HepG2 (cell line): ENCODE measurements around the gene STRBP. TPM values are rescaled to one million over a fixed set of nuclear protein-coding genes. Genes with fewer than 3 reads are reported as not detected.

Source experiments
- CBX1 ChIP-seq: IDR thresholded peaks from one replicate; pipeline ENCODE4 v1.6.1; 2016; ENCODE audit warnings: antibody characterized with exemption, low read depth
- GATAD2A ChIP-seq: IDR thresholded peaks from 2 replicates; pipeline ENCODE4 v1.6.1; 2016
- KDM1A ChIP-seq: IDR thresholded peaks from 2 replicates; pipeline ENCODE4 v1.6.1; 2016; ENCODE audit warnings: missing compliant biosample characterization
- MAZ ChIP-seq, 2 experiments: sonication (generic) in 1 of 2; formaldehyde crosslinking in 1 of 2; IDR thresholded peaks; 2 replicates each; pipeline versions ENCODE4 v1.5.0 to v1.6.1; 2012 to 2020; ENCODE audit warnings: low read depth in 2 of 2, mild to moderate bottlenecking in 2 of 2, borderline replicate concordance in 1 of 2, improper control_type of control experiment in 1 of 2, low read length in 1 of 2, missing genetic modification reagents in 1 of 2, moderate library complexity in 1 of 2
- MED1 ChIP-seq: sonication (generic); formaldehyde crosslinking; IDR thresholded peaks from 2 replicates; pipeline ENCODE4 v1.4.0; 2020; ENCODE audit warnings: missing genetic modification reagents
- NFRKB ChIP-seq: fragments of 450-650 bp; IDR thresholded peaks from 2 replicates; pipeline ENCODE4 v1.6.1; 2017
- POLR2A ChIP-seq, 2 experiments: IDR thresholded peaks; 2 replicates each; pipeline ENCODE4 v1.6.1; 2011; ENCODE audit warnings: low read depth in 2 of 2, low read length in 2 of 2, mild to moderate bottlenecking in 1 of 2, moderate library complexity in 1 of 2; ENCODE audit not compliant: insufficient read depth in 1 of 2
- RFX1 ChIP-seq: fragments of 450-650 bp; IDR thresholded peaks from 2 replicates; pipeline ENCODE4 v1.6.1; 2017
- SMARCC2 ChIP-seq: fragments of 450-650 bp; IDR thresholded peaks from 2 replicates; pipeline ENCODE4 v1.6.1; 2017; ENCODE audit warnings: antibody characterized with exemption, mild to moderate bottlenecking
- SRSF4 ChIP-seq: fragments of 200-400 bp; formaldehyde crosslinking; IDR thresholded peaks from one replicate; pipeline ENCODE4 v1.6.1; 2018; ENCODE audit warnings: mild to moderate bottlenecking, low read depth, low read length, moderate library complexity; ENCODE audit not compliant: poor library complexity, severe bottlenecking
- ZBTB38 ChIP-seq: sonication (generic); formaldehyde crosslinking; IDR thresholded peaks from 2 replicates; pipeline ENCODE4 v1.5.1; 2020; ENCODE audit warnings: mild to moderate bottlenecking, missing genetic modification reagents
- ZFP36L2 ChIP-seq: sonication (generic); formaldehyde crosslinking; IDR thresholded peaks from 2 replicates; pipeline ENCODE4 v1.4.0; 2020; ENCODE audit warnings: missing genetic modification reagents
- ZKSCAN1 ChIP-seq: fragments of 150-350 bp; IDR thresholded peaks from 2 replicates; pipeline ENCODE4 v1.6.1; 2014; ENCODE audit warnings: low read length
- ZNF3 ChIP-seq: IDR thresholded peaks from 2 replicates; pipeline ENCODE4 v1.7.0; 2017; ENCODE audit warnings: inconsistent platforms
- ZNF431 ChIP-seq: sonication (generic); formaldehyde crosslinking; IDR thresholded peaks from 2 replicates; pipeline ENCODE4 v1.9.0; 2022; ENCODE audit warnings: missing genetic modification reagents, low read depth, mild to moderate bottlenecking, borderline replicate concordance
- ZNF563 ChIP-seq: sonication (generic); formaldehyde crosslinking; IDR thresholded peaks from 2 replicates; pipeline ENCODE4 v1.8.0; 2022; ENCODE audit warnings: mild to moderate bottlenecking, moderate library complexity, missing genetic modification reagents
- ZNF720 ChIP-seq: sonication (generic); formaldehyde crosslinking; IDR thresholded peaks from 2 replicates; pipeline ENCODE4 v1.4.0; 2020; ENCODE audit warnings: missing genetic modification reagents
- ZNF781 ChIP-seq: sonication (generic); formaldehyde crosslinking; IDR thresholded peaks from 2 replicates; pipeline ENCODE4 v1.5.1; 2020; ENCODE audit warnings: borderline replicate concordance, mild to moderate bottlenecking, missing genetic modification reagents; ENCODE audit errors: not compliant biosample characterization
- polyA plus RNA-seq, 8 experiments: library from polyadenylated mRNA; depleted of rRNA in 3 of 8; stranded (reverse) in 7 of 8; unstranded in 1 of 8; fragments of >200 nt; fragmentation: Illumina TruSeq in 4 of 8; extraction: Trizol in 4 of 8; gene quantifications; 2 replicates each; pipeline versions ENCODE4 v1.2.1 to v1.2.3, GENCODE V29; 2011 to 2016; ENCODE audit warnings: low read depth in 4 of 8, missing spikeins in 1 of 8, mixed read lengths in 1 of 8; ENCODE audit not compliant: insufficient read depth in 1 of 8
- total RNA-seq, 5 experiments: library from RNA; depleted of rRNA; stranded (reverse); fragments of >200 nt; fragmentation: Illumina TruSeq; extraction: Trizol; gene quantifications; 2 replicates each; pipeline ENCODE4 v1.2.3, GENCODE V29; 2016; ENCODE audit warnings: low read depth in 1 of 5
- TF ChIP-seq, protein P1 (sequence below): sonication (generic); formaldehyde crosslinking; IDR thresholded peaks from 2 replicates; pipeline ENCODE4 v1.5.0; 2020; ENCODE audit warnings: missing genetic modification reagents
- TF ChIP-seq, protein P2 (sequence below): IDR thresholded peaks from 2 replicates; pipeline ENCODE4 v1.6.1; 2016; ENCODE audit warnings: low read depth, control low read depth
- TF ChIP-seq, protein P3 (sequence below): sonication (generic); formaldehyde crosslinking; IDR thresholded peaks from 2 replicates; pipeline ENCODE4 v1.4.0; 2020; ENCODE audit warnings: missing genetic modification reagents
- TF ChIP-seq, protein P4 (sequence below): sonication (generic); formaldehyde crosslinking; IDR thresholded peaks from 2 replicates; pipeline ENCODE4 v1.4.0; 2020; ENCODE audit warnings: missing genetic modification reagents, borderline replicate concordance

The STRBP gene
- total and polyA plus RNA-seq, 2 of the 13 experiments (the other 11 are each of a cell fraction or from before 2014, with no cell fraction given), result 14.5 to 38.5 TPM

DNA sequence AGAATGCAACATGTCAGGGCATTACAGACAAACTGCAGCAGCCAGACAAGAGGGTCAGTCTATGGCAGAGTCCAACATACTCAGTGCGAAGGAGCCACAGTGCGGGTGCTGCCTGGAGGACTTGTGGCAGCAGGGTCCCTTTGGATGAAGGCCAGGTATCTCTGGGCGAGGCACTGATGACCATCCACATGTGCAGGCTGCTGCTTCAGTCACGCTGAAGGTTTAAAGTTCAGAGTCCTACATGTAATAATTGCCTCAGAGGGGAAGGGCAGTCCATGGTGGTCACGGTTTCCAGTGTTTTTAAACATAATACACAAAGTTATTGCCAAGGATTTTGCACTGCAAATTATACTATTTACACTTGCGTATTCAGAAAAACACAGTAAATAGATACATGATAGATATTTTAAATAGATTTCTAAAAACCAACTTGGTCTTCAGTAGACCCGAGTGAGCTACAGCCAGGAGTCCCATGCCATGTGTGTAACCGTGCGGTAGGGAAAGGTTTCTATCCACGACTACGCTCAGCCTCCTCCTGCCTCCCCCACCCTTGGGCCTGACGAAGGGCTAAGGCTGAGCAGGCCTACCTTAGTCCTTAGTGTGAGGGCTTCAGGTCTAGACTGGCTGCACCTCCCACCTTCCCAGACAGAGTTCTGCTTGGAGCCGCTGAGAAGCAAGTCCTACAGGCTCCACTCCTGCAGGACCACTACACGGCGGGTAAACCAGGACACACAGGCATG lies 158.7 kb downstream of the STRBP start (continued):
- no peak for TF ChIP-seq ZNF3 (CRISPR knock-in tag)
- TF ChIP-seq MAZ (IDR thresholded peaks at IDR 0.05; ENCODE audit: borderline replicate concordance, low read depth, low read length), result no peak
- peak; percentile 64 for TF ChIP-seq MAZ (CRISPR knock-in tag; IDR thresholded peaks at IDR 0.05; ENCODE audit: low read depth)
- no peak for TF ChIP-seq ZNF563 (CRISPR knock-in tag)
- TF ChIP-seq POLR2A (IDR thresholded peaks at IDR 0.05; ENCODE audit: insufficient read depth in 1 of 2, low read depth in 2 of 2, low read length in 2 of 2), result no peak
- no peak for TF ChIP-seq ZFP36L2 (CRISPR knock-in tag)
- TF ChIP-seq ZKSCAN1, result no peak
- TF ChIP-seq, protein P1, sequence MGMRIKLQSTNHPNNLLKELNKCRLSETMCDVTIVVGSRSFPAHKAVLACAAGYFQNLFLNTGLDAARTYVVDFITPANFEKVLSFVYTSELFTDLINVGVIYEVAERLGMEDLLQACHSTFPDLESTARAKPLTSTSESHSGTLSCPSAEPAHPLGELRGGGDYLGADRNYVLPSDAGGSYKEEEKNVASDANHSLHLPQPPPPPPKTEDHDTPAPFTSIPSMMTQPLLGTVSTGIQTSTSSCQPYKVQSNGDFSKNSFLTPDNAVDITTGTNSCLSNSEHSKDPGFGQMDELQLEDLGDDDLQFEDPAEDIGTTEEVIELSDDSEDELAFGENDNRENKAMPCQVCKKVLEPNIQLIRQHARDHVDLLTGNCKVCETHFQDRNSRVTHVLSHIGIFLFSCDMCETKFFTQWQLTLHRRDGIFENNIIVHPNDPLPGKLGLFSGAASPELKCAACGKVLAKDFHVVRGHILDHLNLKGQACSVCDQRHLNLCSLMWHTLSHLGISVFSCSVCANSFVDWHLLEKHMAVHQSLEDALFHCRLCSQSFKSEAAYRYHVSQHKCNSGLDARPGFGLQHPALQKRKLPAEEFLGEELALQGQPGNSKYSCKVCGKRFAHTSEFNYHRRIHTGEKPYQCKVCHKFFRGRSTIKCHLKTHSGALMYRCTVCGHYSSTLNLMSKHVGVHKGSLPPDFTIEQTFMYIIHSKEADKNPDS (CRISPR knock-in tag), result no peak
- TF ChIP-seq NFRKB, result no peak
- TF ChIP-seq, protein P2, sequence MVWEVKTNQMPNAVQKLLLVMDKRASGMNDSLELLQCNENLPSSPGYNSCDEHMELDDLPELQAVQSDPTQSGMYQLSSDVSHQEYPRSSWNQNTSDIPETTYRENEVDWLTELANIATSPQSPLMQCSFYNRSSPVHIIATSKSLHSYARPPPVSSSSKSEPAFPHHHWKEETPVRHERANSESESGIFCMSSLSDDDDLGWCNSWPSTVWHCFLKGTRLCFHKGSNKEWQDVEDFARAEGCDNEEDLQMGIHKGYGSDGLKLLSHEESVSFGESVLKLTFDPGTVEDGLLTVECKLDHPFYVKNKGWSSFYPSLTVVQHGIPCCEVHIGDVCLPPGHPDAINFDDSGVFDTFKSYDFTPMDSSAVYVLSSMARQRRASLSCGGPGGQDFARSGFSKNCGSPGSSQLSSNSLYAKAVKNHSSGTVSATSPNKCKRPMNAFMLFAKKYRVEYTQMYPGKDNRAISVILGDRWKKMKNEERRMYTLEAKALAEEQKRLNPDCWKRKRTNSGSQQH (CRISPR knock-in tag), result no peak
- no peak for TF ChIP-seq CBX1
- TF ChIP-seq RFX1, result no peak
- TF ChIP-seq, protein P3, sequence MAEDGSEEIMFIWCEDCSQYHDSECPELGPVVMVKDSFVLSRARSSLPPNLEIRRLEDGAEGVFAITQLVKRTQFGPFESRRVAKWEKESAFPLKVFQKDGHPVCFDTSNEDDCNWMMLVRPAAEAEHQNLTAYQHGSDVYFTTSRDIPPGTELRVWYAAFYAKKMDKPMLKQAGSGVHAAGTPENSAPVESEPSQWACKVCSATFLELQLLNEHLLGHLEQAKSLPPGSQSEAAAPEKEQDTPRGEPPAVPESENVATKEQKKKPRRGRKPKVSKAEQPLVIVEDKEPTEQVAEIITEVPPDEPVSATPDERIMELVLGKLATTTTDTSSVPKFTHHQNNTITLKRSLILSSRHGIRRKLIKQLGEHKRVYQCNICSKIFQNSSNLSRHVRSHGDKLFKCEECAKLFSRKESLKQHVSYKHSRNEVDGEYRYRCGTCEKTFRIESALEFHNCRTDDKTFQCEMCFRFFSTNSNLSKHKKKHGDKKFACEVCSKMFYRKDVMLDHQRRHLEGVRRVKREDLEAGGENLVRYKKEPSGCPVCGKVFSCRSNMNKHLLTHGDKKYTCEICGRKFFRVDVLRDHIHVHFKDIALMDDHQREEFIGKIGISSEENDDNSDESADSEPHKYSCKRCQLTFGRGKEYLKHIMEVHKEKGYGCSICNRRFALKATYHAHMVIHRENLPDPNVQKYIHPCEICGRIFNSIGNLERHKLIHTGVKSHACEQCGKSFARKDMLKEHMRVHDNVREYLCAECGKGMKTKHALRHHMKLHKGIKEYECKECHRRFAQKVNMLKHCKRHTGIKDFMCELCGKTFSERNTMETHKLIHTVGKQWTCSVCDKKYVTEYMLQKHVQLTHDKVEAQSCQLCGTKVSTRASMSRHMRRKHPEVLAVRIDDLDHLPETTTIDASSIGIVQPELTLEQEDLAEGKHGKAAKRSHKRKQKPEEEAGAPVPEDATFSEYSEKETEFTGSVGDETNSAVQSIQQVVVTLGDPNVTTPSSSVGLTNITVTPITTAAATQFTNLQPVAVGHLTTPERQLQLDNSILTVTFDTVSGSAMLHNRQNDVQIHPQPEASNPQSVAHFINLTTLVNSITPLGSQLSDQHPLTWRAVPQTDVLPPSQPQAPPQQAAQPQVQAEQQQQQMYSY (CRISPR knock-in tag), result no peak
- peak; percentile 62 for TF ChIP-seq ZBTB38 (CRISPR knock-in tag)
- TF ChIP-seq ZNF781 (CRISPR knock-in tag), result no peak
- no peak for TF ChIP-seq SRSF4
- TF ChIP-seq KDM1A (CRISPR knock-in tag), result 0 out of 2 replicates have a peak, but pooled peaks have one; percentile 43
- TF ChIP-seq, protein P4, sequence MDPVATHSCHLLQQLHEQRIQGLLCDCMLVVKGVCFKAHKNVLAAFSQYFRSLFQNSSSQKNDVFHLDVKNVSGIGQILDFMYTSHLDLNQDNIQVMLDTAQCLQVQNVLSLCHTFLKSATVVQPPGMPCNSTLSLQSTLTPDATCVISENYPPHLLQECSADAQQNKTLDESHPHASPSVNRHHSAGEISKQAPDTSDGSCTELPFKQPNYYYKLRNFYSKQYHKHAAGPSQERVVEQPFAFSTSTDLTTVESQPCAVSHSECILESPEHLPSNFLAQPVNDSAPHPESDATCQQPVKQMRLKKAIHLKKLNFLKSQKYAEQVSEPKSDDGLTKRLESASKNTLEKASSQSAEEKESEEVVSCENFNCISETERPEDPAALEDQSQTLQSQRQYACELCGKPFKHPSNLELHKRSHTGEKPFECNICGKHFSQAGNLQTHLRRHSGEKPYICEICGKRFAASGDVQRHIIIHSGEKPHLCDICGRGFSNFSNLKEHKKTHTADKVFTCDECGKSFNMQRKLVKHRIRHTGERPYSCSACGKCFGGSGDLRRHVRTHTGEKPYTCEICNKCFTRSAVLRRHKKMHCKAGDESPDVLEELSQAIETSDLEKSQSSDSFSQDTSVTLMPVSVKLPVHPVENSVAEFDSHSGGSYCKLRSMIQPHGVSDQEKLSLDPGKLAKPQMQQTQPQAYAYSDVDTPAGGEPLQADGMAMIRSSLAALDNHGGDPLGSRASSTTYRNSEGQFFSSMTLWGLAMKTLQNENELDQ (CRISPR knock-in tag), result no peak
- peak; percentile 55; the same call in 1 of the 2 replicates for TF ChIP-seq MED1
- no peak for TF ChIP-seq ZNF720 (CRISPR knock-in tag)
- TF ChIP-seq GATAD2A (CRISPR knock-in tag), result peak; percentile 91
- TF ChIP-seq SMARCC2, result no peak
- TF ChIP-seq ZNF431 (CRISPR knock-in tag), result 0 out of 2 replicates have a peak, but pooled peaks have one; percentile 56
